ENCODE data around the gene HYAL4.

GRCh38 chr7:123828805-123829204 lies 16.2 kb upstream of the HYAL4 start:
- TF ChIP-seq, protein P1, sequence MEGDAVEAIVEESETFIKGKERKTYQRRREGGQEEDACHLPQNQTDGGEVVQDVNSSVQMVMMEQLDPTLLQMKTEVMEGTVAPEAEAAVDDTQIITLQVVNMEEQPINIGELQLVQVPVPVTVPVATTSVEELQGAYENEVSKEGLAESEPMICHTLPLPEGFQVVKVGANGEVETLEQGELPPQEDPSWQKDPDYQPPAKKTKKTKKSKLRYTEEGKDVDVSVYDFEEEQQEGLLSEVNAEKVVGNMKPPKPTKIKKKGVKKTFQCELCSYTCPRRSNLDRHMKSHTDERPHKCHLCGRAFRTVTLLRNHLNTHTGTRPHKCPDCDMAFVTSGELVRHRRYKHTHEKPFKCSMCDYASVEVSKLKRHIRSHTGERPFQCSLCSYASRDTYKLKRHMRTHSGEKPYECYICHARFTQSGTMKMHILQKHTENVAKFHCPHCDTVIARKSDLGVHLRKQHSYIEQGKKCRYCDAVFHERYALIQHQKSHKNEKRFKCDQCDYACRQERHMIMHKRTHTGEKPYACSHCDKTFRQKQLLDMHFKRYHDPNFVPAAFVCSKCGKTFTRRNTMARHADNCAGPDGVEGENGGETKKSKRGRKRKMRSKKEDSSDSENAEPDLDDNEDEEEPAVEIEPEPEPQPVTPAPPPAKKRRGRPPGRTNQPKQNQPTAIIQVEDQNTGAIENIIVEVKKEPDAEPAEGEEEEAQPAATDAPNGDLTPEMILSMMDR (IDR thresholded peaks at IDR 0.05) = no peak
- TF ChIP-seq POLR2A (IDR thresholded peaks at IDR 0.05) = no peak

All from heart left ventricle (tissue), 13 donors.